Fibroblast of lung (primary cell): ENCODE results near the gene RAB1B. TPM values are rescaled to one million over a fixed set of nuclear protein-coding genes. Genes with fewer than 3 reads are reported as not detected.
"Not testable (repeated sequence)": the region's sequence is repeated elsewhere in the genome, so short reads cannot be mapped to it uniquely, and the experiment has no call there.

Experiments
- DNase-seq, 2 donors: peaks; one replicate each; pipeline versions ENCODE4 v3.0.0 to v3.0.0-alpha.2; 2010; ENCODE audit warnings: low read depth in 2 of 2
- H2AFZ ChIP-seq: 2 replicates; pipeline ENCODE4 v1.5.1; 2012; ENCODE audit warnings: low read length, control low read depth, inconsistent platforms
- H3K27ac ChIP-seq: 2 replicates; pipeline ENCODE4 v1.5.1; 2011; ENCODE audit warnings: low read length, control low read depth; ENCODE audit not compliant: insufficient read depth
- H3K27me3 ChIP-seq: 2 replicates; pipeline ENCODE4 v1.5.1; 2011; ENCODE audit warnings: mild to moderate bottlenecking, low read length; ENCODE audit not compliant: control insufficient read depth, insufficient read depth
- H3K36me3 ChIP-seq: 2 replicates; pipeline ENCODE4 v1.5.1; 2011; ENCODE audit warnings: low read length; ENCODE audit not compliant: control insufficient read depth, insufficient read depth
- H3K4me1 ChIP-seq: 2 replicates; pipeline ENCODE4 v1.5.1; 2011; ENCODE audit warnings: low read length; ENCODE audit not compliant: control insufficient read depth, insufficient read depth; ENCODE audit errors: extremely low read depth
- H3K4me2 ChIP-seq: 2 replicates; pipeline ENCODE4 v1.5.1; 2011; ENCODE audit warnings: low read length, control low read depth; ENCODE audit not compliant: insufficient read depth; ENCODE audit errors: extremely low read depth
- H3K4me3 ChIP-seq, 4 experiments: fragments of 200-600 bp in 1 of 4; sonication (generic) in 1 of 4; replicated peaks in 1 of 4; 2 replicates each; pipeline ENCODE4 v1.5.1; 2011 to 2016; ENCODE audit warnings: low read length in 4 of 4, low read depth in 3 of 4, mild to moderate bottlenecking in 3 of 4, control low read depth in 2 of 4, inconsistent platforms in 1 of 4, mixed read lengths in 1 of 4; ENCODE audit not compliant: insufficient read depth in 1 of 4; ENCODE audit errors: control extremely low read depth in 1 of 4
- H3K79me2 ChIP-seq: 2 replicates; pipeline ENCODE4 v1.5.1; 2012; ENCODE audit warnings: mild to moderate bottlenecking, low read length, inconsistent platforms; ENCODE audit not compliant: control insufficient read depth, insufficient read depth
- H3K9ac ChIP-seq: 2 replicates; pipeline ENCODE4 v1.5.1; 2011; ENCODE audit warnings: mild to moderate bottlenecking, low read length, control low read depth; ENCODE audit not compliant: insufficient read depth
- H3K9me3 ChIP-seq: 2 replicates; pipeline ENCODE4 v1.5.1; 2012; ENCODE audit warnings: low read depth, low read length; ENCODE audit not compliant: control insufficient read depth, insufficient read depth
- H4K20me1 ChIP-seq: 2 replicates; pipeline ENCODE4 v1.5.1; 2011; ENCODE audit warnings: low read length; ENCODE audit not compliant: control insufficient read depth, insufficient read depth; ENCODE audit errors: extremely low read depth
- EZH2 ChIP-seq: IDR thresholded peaks from 2 replicates; pipeline ENCODE4 v1.5.1; 2012; ENCODE audit warnings: low read length, control low read depth, mild to moderate bottlenecking; ENCODE audit errors: missing control alignments
- polyA plus RNA-seq, 2 donors: library from polyadenylated mRNA; depleted of rRNA in 1 of 2; stranded (reverse) in 1 of 2; unstranded in 1 of 2; fragments of >200 nt; gene quantifications; 2 replicates each; pipeline ENCODE4 v1.2.1, GENCODE V29; 2011 to 2012; ENCODE audit warnings: missing spikeins in 1 of 2
- total RNA-seq: library from RNA; depleted of rRNA; stranded (reverse); fragments of >200 nt; gene quantifications from 2 replicates; pipeline ENCODE4 v1.2.1, GENCODE V29; 2014
- TF ChIP-seq, protein P1 (sequence below), 2 donors: IDR thresholded peaks in 1 of 2; conservative IDR thresholded peaks in 1 of 2; 1 replicate in 1 of 2; 2 replicates in 1 of 2; pipeline ENCODE4 v1.5.1; 2011 to 2012; ENCODE audit warnings: low read length in 2 of 2, control low read depth in 1 of 2, inconsistent platforms in 1 of 2, low read depth in 1 of 2, mild to moderate bottlenecking in 1 of 2

The RAB1B gene
- total and polyA plus RNA-seq, 2 donors (not counting 1 experiment from before 2014, with no cell fraction given): 63.6 to 140 TPM

DNA sequence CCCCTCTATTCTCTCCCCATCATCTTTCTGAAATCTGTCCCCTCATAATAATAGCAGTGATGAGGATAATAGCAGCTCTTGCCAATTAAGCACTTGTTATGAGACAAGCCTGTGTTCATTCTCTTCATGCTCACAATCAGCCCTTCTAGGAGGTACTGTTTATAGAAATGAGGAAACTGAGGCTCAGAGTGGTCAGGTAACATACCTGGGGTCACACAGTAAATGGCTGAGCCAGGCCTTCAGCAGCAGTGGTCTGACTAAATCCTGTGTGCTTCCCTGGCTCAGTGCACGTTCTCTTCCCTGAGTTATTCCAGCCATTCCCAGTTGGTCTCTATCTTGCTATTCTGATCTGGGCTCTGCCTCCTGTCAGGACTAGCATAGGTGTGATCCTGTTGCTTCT is 5.8 kb downstream of the RAB1B start:
- H3K9ac ChIP-seq: no peak overlapping the region
- no peaks in the 10 kb centered on the region for H4K20me1 ChIP-seq
- H3K9me3 ChIP-seq: no peaks in the 10 kb centered on the region
- TF ChIP-seq, protein P1, sequence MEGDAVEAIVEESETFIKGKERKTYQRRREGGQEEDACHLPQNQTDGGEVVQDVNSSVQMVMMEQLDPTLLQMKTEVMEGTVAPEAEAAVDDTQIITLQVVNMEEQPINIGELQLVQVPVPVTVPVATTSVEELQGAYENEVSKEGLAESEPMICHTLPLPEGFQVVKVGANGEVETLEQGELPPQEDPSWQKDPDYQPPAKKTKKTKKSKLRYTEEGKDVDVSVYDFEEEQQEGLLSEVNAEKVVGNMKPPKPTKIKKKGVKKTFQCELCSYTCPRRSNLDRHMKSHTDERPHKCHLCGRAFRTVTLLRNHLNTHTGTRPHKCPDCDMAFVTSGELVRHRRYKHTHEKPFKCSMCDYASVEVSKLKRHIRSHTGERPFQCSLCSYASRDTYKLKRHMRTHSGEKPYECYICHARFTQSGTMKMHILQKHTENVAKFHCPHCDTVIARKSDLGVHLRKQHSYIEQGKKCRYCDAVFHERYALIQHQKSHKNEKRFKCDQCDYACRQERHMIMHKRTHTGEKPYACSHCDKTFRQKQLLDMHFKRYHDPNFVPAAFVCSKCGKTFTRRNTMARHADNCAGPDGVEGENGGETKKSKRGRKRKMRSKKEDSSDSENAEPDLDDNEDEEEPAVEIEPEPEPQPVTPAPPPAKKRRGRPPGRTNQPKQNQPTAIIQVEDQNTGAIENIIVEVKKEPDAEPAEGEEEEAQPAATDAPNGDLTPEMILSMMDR (conservative IDR thresholded peaks at IDR 0.05 in 1 of 2, IDR thresholded peaks at IDR 0.05 in 1 of 2; ENCODE audit: low read depth in 1 of 2, low read length in 2 of 2): no peak
- TF ChIP-seq EZH2: no peak
- H3K27ac ChIP-seq: no peak overlapping the region
- H3K4me1 ChIP-seq: peaks cover 3% of the 10 kb centered on the region
- peaks cover 32% of the 10 kb centered on the region for H3K36me3 ChIP-seq
- H3K4me2 ChIP-seq: no peak overlapping the region
- peaks cover 25% of the 10 kb centered on the region for H3K79me2 ChIP-seq
- no peaks in the 10 kb centered on the region for H3K27me3 ChIP-seq
- no peak overlapping the region for H3K4me3 ChIP-seq
- no peak overlapping the region for H2AFZ ChIP-seq
- no peak for DNase-seq

GRCh38 chr11:66275396-66275795 is 7.0 kb downstream of the RAB1B start:
- no peak for TF ChIP-seq EZH2
- TF ChIP-seq, protein P1 (conservative IDR thresholded peaks at IDR 0.05 in 1 of 2, IDR thresholded peaks at IDR 0.05 in 1 of 2; ENCODE audit: low read depth in 1 of 2, low read length in 2 of 2): no peak
- Histone ChIP-seq H2AFZ (no peak overlapping the region), H3K4me1 (no peaks in the 10 kb centered on the region), H3K27me3 (no peaks in the 10 kb centered on the region), H3K9me3 (no peaks in the 10 kb centered on the region), H3K9ac (no peak overlapping the region), H4K20me1 (no peaks in the 10 kb centered on the region), H3K4me2 (no peak overlapping the region), H3K79me2 (peaks cover 13% of the 10 kb centered on the region), H3K27ac (no peak overlapping the region), H3K4me3 (no peak overlapping the region), H3K36me3 (peaks cover 32% of the 10 kb centered on the region)
- no peak for DNase-seq

GRCh38 chr11:66275984-66276612 is 7.7 kb downstream of the RAB1B start:
- peaks cover 32% of the 10 kb centered on the region for H3K36me3 ChIP-seq
- no peak overlapping the region for H3K4me3 ChIP-seq
- H2AFZ ChIP-seq: no peak overlapping the region
- no peak for DNase-seq
- H3K27me3 ChIP-seq: no peaks in the 10 kb centered on the region
- no peak for TF ChIP-seq EZH2
- TF ChIP-seq, protein P1 (conservative IDR thresholded peaks at IDR 0.05 in 1 of 2, IDR thresholded peaks at IDR 0.05 in 1 of 2; ENCODE audit: low read depth in 1 of 2, low read length in 2 of 2): no peak
- H3K4me2 ChIP-seq: no peak overlapping the region
- H4K20me1 ChIP-seq: peaks cover 1% of the 10 kb centered on the region
- peaks cover 6% of the 10 kb centered on the region for H3K79me2 ChIP-seq
- H3K9ac ChIP-seq: no peak overlapping the region
- no peaks in the 10 kb centered on the region for H3K4me1 ChIP-seq
- H3K27ac ChIP-seq: no peak overlapping the region
- H3K9me3 ChIP-seq: no peaks in the 10 kb centered on the region

- DNase-seq, H3K79me2 ChIP-seq, H3K9ac ChIP-seq, H3K9me3 ChIP-seq, H3K4me2 ChIP-seq, H3K4me1 ChIP-seq, H4K20me1 ChIP-seq, H3K27ac ChIP-seq, H2AFZ ChIP-seq, H3K27me3 ChIP-seq, H3K4me3 ChIP-seq: not testable (repeated sequence)
- H3K36me3 ChIP-seq: peaks cover 31% of the 10 kb centered on the region
These were observed 8.2 kb downstream of the RAB1B start for GRCh38 chr11:66276619-66277018.

DNA sequence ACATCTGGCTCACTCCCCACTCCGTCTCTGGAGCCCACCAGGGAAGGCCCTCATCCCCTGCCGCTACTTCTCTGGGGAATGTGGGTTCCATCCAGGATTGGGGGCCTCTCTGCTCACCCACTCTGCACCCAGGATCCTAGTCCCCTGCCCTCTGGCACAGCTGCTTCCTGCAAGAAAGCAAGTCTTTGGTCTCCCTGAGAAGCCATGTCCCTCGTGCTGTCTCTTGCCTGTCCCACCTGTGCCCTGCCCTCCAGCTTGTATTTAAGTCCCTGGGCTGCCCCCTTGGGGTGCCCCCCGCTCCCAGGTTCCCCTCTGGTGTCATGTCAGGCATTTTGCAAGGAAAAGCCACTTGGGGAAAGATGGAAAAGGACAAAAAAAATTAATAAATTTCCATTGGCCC is 8.6 kb downstream of the RAB1B start:
- not testable (repeated sequence) for DNase-seq, H3K79me2 ChIP-seq, H3K27ac ChIP-seq, H3K4me3 ChIP-seq, H3K9me3 ChIP-seq, H4K20me1 ChIP-seq, H3K4me1 ChIP-seq, H2AFZ ChIP-seq, H3K9ac ChIP-seq, H3K4me2 ChIP-seq, H3K27me3 ChIP-seq
- H3K36me3 ChIP-seq: peaks cover 27% of the 10 kb centered on the region
